BJ (cell line): ENCODE measurements around the gene CBX4. TPM values are rescaled to one million over a fixed set of nuclear protein-coding genes. Genes with fewer than 3 reads are reported as not detected.

Experiments
- CTCF ChIA-PET: fragments of 350-600 bp; formaldehyde crosslinking; extraction: SDS; loops from one replicate; lab custom pipeline; 2021; ENCODE audit warnings: antibody characterized with exemption, inconsistent platforms; lab: Yijun Ruan, JAX
- POLR2A ChIA-PET: fragments of 300-600 bp; sonication (Branson Sonifier 250); formaldehyde crosslinking; extraction: SDS; loops from one replicate; lab custom pipeline; 2021; ENCODE audit warnings: antibody characterized with exemption; lab: Charles Lee
- DNase-seq: peaks from one replicate; pipeline ENCODE4 v3.0.0-alpha.2; 2011; ENCODE audit warnings: low read depth
- H3K27me3 ChIP-seq: 2 replicates; pipeline ENCODE4 v1.6.0; 2011; ENCODE audit warnings: low read length; ENCODE audit not compliant: control insufficient read depth, insufficient read depth
- H3K36me3 ChIP-seq: 2 replicates; pipeline ENCODE4 v1.5.1; 2011; ENCODE audit warnings: low read length; ENCODE audit not compliant: control insufficient read depth, insufficient read depth
- H3K4me3 ChIP-seq: 2 replicates; pipeline ENCODE4 v1.5.1; 2011; ENCODE audit warnings: low read depth, mild to moderate bottlenecking, control low read depth, low read length
- CTCF ChIP-seq: IDR thresholded peaks from 2 replicates; pipeline ENCODE4 v1.5.1; 2011; ENCODE audit warnings: low read depth, mild to moderate bottlenecking, control low read depth, inconsistent platforms, low read length, moderate library complexity; ENCODE audit not compliant: insufficient read depth
- polyA plus RNA-seq: library from polyadenylated mRNA; depleted of rRNA; stranded (reverse); fragments of >200 nt; gene quantifications from 2 replicates; pipeline ENCODE4 v1.2.3, GENCODE V29; 2011

Gene CBX4
- polyA plus RNA-seq, 1 experiment, result 10.4 TPM

- DNase-seq, result no peak
- ChIA-PET CTCF (interaction anchor here (0.7 to 1.3 kb wide), 4 partner anchors 10 to 226 kb away, joined by 3 to 4 read pairs (median 3); no protein-coding TSS in a partner anchor), POLR2A (no interaction called here)
- H3K27me3 ChIP-seq, result peaks cover 11% of the 10 kb centered on the region
- no peak for TF ChIP-seq CTCF
- H3K36me3 ChIP-seq, result no peaks in the 10 kb centered on the region
- H3K4me3 ChIP-seq, result no peak overlapping the region
These were observed 33.5 kb upstream of the CBX4 start for GRCh38 chr17:79872762-79873161.

- Histone ChIP-seq H3K36me3 (no peaks in the 10 kb centered on the region), H3K27me3 (peaks cover 7% of the 10 kb centered on the region), H3K4me3 (no peak overlapping the region)
- CTCF ChIA-PET, result no interaction called here
- TF ChIP-seq CTCF, result no peak
- DNase-seq, result no peak
- POLR2A ChIA-PET, result no interaction called here
These were observed 31.9 kb upstream of the CBX4 start for GRCh38 chr17:79871131-79871530.

- DNase-seq, result no peak
- Histone ChIP-seq H3K27me3 (peaks cover 7% of the 10 kb centered on the region), H3K36me3 (no peaks in the 10 kb centered on the region), H3K4me3 (no peak overlapping the region)
- ChIA-PET POLR2A (no interaction called here), CTCF (interaction anchor here (2.0 kb wide), 1 partner anchor 10 kb away, joined by 6 read pairs; no protein-coding TSS in a partner anchor)
- TF ChIP-seq CTCF, result no peak
These were observed 31.3 kb upstream of the CBX4 start for GRCh38 chr17:79870540-79870939.

- Histone ChIP-seq H3K4me3 (no peak overlapping the region), H3K27me3 (peaks cover 7% of the 10 kb centered on the region), H3K36me3 (no peaks in the 10 kb centered on the region)
- POLR2A ChIA-PET, result interaction anchor here (0.6 kb wide), 1 partner anchor 17 kb away, joined by 8 read pairs; no protein-coding TSS in a partner anchor
- no peak for TF ChIP-seq CTCF
- CTCF ChIA-PET, result interaction anchor here (0.6 kb wide), 1 partner anchor 1035 kb away, joined by 3 read pairs; no protein-coding TSS in a partner anchor
- no peak for DNase-seq
These were observed 27.7 kb upstream of the CBX4 start for GRCh38 chr17:79866791-79867518.

- CTCF ChIA-PET, result interaction anchor here (1.2 to 1.7 kb wide), 4 partner anchors 9 to 19 kb away, joined by 3 to 6 read pairs (median 5); no protein-coding TSS in a partner anchor
- POLR2A ChIA-PET, result no interaction called here
- no peaks in the 10 kb centered on the region for H3K36me3 ChIP-seq
- no peak overlapping the region for H3K4me3 ChIP-seq
- TF ChIP-seq CTCF, result no peak
- H3K27me3 ChIP-seq, result peaks cover 8% of the 10 kb centered on the region
- no peak for DNase-seq
These were observed 26.3 kb upstream of the CBX4 start for GRCh38 chr17:79865351-79866210.
